Effector memory CD8-positive, alpha-beta T cell (primary cell): ENCODE measurements around the gene HSPB7.
A peak's percentile ranks its signal among the peaks of the same experiment; 100 is the strongest.
"Not testable (repeated sequence)": the region's sequence is repeated elsewhere in the genome, so short reads cannot be mapped to it uniquely, and the experiment has no call there.

Experiments used
- ATAC-seq: fragments of 150-1000 bp; cut with Tn5 transposase; replicated peaks from 2 replicates; pipeline ENCODE4 v1.10.0; 2021; ENCODE audit warnings: mild to moderate bottlenecking, moderate library complexity
- DNase-seq, 3 experiments: peaks; one replicate each; pipeline ENCODE4 v3.0.0; 2021
- H3K27ac Mint-ChIP-seq, 2 donors: one replicate each; pipeline ENCODE4 v1.8.0; 2022; ENCODE audit warnings: mild to moderate bottlenecking in 2 of 2, mixed read lengths in 2 of 2, moderate library complexity in 2 of 2
- H3K27me3 Mint-ChIP-seq, 2 donors: one replicate each; pipeline ENCODE4 v1.8.0; 2022; ENCODE audit warnings: mixed read lengths in 2 of 2
- H3K36me3 Mint-ChIP-seq: one replicate; pipeline ENCODE4 v1.8.0; 2022; ENCODE audit warnings: mild to moderate bottlenecking, moderate library complexity, mixed read lengths; ENCODE audit not compliant: insufficient read depth
- H3K4me1 Mint-ChIP-seq, 2 donors: one replicate each; pipeline ENCODE4 v1.8.0; 2022; ENCODE audit warnings: low read depth in 2 of 2, mixed read lengths in 2 of 2
- H3K4me3 Mint-ChIP-seq, 2 donors: one replicate each; pipeline ENCODE4 v1.8.0; 2022; ENCODE audit warnings: mild to moderate bottlenecking in 2 of 2, mixed read lengths in 2 of 2, moderate library complexity in 2 of 2
- H3K9me3 Mint-ChIP-seq, 2 donors: one replicate each; pipeline ENCODE4 v1.8.0; 2022; ENCODE audit warnings: mixed read lengths in 2 of 2

HSPB7 gene

GRCh38 chr1:16001274-16001673 lies 16.6 kb downstream of the HSPB7 start:
- H3K4me1 Mint-ChIP-seq, DNase-seq, ATAC-seq, H3K4me3 Mint-ChIP-seq, H3K9me3 Mint-ChIP-seq, H3K36me3 Mint-ChIP-seq, H3K27ac Mint-ChIP-seq: not testable (repeated sequence)
- peaks cover 0 to 29% of the 10 kb centered on the region in 2 donors for H3K27me3 Mint-ChIP-seq

GRCh38 chr1:15998929-15999328 lies 18.9 kb downstream of the HSPB7 start:
- Mint-ChIP-seq H3K4me1 (no peaks in the 10 kb centered on the region), H3K9me3 (no peaks in the 10 kb centered on the region), H3K4me3 (no peak overlapping the region), H3K27me3 (peaks cover 0 to 26% of the 10 kb centered on the region in 2 donors), H3K27ac (no peak overlapping the region), H3K36me3 (no peaks in the 10 kb centered on the region)
- DNase-seq (no peak), ATAC-seq (no peak)

GRCh38 chr1:15997637-15998280 lies 20.1 kb downstream of the HSPB7 start:
- no peaks in the 10 kb centered on the region for H3K9me3 Mint-ChIP-seq
- no peak overlapping the region for H3K27ac Mint-ChIP-seq

GRCh38 chr1:15997076-15997585 lies 20.7 kb downstream of the HSPB7 start:
- DNase-seq = no peak
- no peak overlapping the region for H3K4me3 Mint-ChIP-seq
- H3K4me1 Mint-ChIP-seq = no peaks in the 10 kb centered on the region
- ATAC-seq = no peak
- no peaks in the 10 kb centered on the region for H3K36me3 Mint-ChIP-seq
- H3K27ac Mint-ChIP-seq = no peak overlapping the region
- peaks cover 0 to 28% of the 10 kb centered on the region in 2 donors for H3K27me3 Mint-ChIP-seq
- no peaks in the 10 kb centered on the region for H3K9me3 Mint-ChIP-seq

More at GRCh38 chr1:15997637-15998280, 20.1 kb downstream of the HSPB7 start:
- Mint-ChIP-seq H3K36me3 (no peaks in the 10 kb centered on the region), H3K4me3 (no peak overlapping the region), H3K4me1 (no peaks in the 10 kb centered on the region), H3K27me3 (peaks cover 0 to 26% of the 10 kb centered on the region in 2 donors)
- ATAC-seq = no peak
- DNase-seq = no peak

- Mint-ChIP-seq H3K4me1 (no peaks in the 10 kb centered on the region), H3K27me3 (peaks cover 0 to 37% of the 10 kb centered on the region in 2 donors), H3K36me3 (no peaks in the 10 kb centered on the region), H3K4me3 (no peak overlapping the region), H3K27ac (peak overlapping the region in 1 of 2 donors; percentile 71), H3K9me3 (no peaks in the 10 kb centered on the region)
- peak; percentile 58 for ATAC-seq
- DNase-seq = peak; percentile 15 to 29 (median 29)
Measured at GRCh38 chr1:15994590-15995351, 23.1 kb downstream of the HSPB7 start.

GRCh38 chr1:15994081-15994480 lies 23.8 kb downstream of the HSPB7 start:
- Mint-ChIP-seq H3K4me3 (no peak overlapping the region), H3K27ac (no peak overlapping the region), H3K36me3 (no peaks in the 10 kb centered on the region), H3K27me3 (peaks cover 0 to 42% of the 10 kb centered on the region in 2 donors), H3K9me3 (no peaks in the 10 kb centered on the region), H3K4me1 (no peaks in the 10 kb centered on the region)
- ATAC-seq = no peak
- no peak for DNase-seq

GRCh38 chr1:15993666-15994065 lies 24.2 kb downstream of the HSPB7 start:
- DNase-seq (no peak), ATAC-seq (no peak)
- Mint-ChIP-seq H3K4me3 (no peak overlapping the region), H3K27me3 (peaks cover 0 to 46% of the 10 kb centered on the region in 2 donors), H3K27ac (no peak overlapping the region), H3K9me3 (no peaks in the 10 kb centered on the region), H3K4me1 (no peaks in the 10 kb centered on the region), H3K36me3 (no peaks in the 10 kb centered on the region)

GRCh38 chr1:15992582-15993500 lies 25.0 kb downstream of the HSPB7 start:
- H3K36me3 Mint-ChIP-seq = no peaks in the 10 kb centered on the region
- H3K27me3 Mint-ChIP-seq = peaks cover 0 to 44% of the 10 kb centered on the region in 2 donors
- H3K4me1 Mint-ChIP-seq = no peaks in the 10 kb centered on the region
- no peak for ATAC-seq
- H3K9me3 Mint-ChIP-seq = no peaks in the 10 kb centered on the region
- H3K27ac Mint-ChIP-seq = peak overlapping the region in 1 of 2 donors; percentile 55
- no peak for DNase-seq
- no peak overlapping the region for H3K4me3 Mint-ChIP-seq

GRCh38 chr1:15992187-15992553 lies 25.7 kb downstream of the HSPB7 start:
- no peak for ATAC-seq
- no peak for DNase-seq
- no peak overlapping the region for H3K4me3 Mint-ChIP-seq
- no peaks in the 10 kb centered on the region for H3K4me1 Mint-ChIP-seq
- H3K9me3 Mint-ChIP-seq = no peaks in the 10 kb centered on the region
- no peaks in the 10 kb centered on the region for H3K36me3 Mint-ChIP-seq
- peak overlapping the region in 1 of 2 donors; percentile 55 for H3K27ac Mint-ChIP-seq
- H3K27me3 Mint-ChIP-seq = peaks cover 0 to 38% of the 10 kb centered on the region in 2 donors

- peak overlapping the region in 1 of 2 donors; percentile 55 for H3K27ac Mint-ChIP-seq
- ATAC-seq (no peak), DNase-seq (no peak)
- H3K9me3 Mint-ChIP-seq = no peaks in the 10 kb centered on the region
- no peaks in the 10 kb centered on the region for H3K4me1 Mint-ChIP-seq
- H3K27me3 Mint-ChIP-seq = peaks cover 0 to 38% of the 10 kb centered on the region in 2 donors
- H3K4me3 Mint-ChIP-seq = no peak overlapping the region
- H3K36me3 Mint-ChIP-seq = no peaks in the 10 kb centered on the region
Measured at GRCh38 chr1:15991427-15992186, 26.2 kb downstream of the HSPB7 start.

- Mint-ChIP-seq H3K27ac (no peak overlapping the region), H3K36me3 (no peaks in the 10 kb centered on the region), H3K27me3 (peaks cover 2 to 44% of the 10 kb centered on the region in 2 donors), H3K4me3 (no peak overlapping the region), H3K9me3 (no peaks in the 10 kb centered on the region), H3K4me1 (no peaks in the 10 kb centered on the region)
- DNase-seq (no peak), ATAC-seq (no peak)
Measured at GRCh38 chr1:15989776-15990175, 28.1 kb downstream of the HSPB7 start.

GRCh38 chr1:15988856-15989736 lies 28.7 kb downstream of the HSPB7 start:
- Mint-ChIP-seq H3K4me1 (no peaks in the 10 kb centered on the region), H3K27me3 (peaks cover 6 to 44% of the 10 kb centered on the region in 2 donors), H3K4me3 (no peak overlapping the region), H3K27ac (no peak overlapping the region), H3K9me3 (no peaks in the 10 kb centered on the region), H3K36me3 (no peaks in the 10 kb centered on the region)
- DNase-seq (no peak), ATAC-seq (no peak)
